PC-9 (cell line): ENCODE data around the gene TMEM53.

ENCODE experiments used
- CTCF ChIP-seq: fragments of 200-600 bp; sonication (generic); conservative IDR thresholded peaks from 2 replicates; pipeline ENCODE4 v1.6.1; 2017; ENCODE audit warnings: mixed run types, antibody characterized with exemption, mild to moderate bottlenecking, moderate library complexity
- EZH2 ChIP-seq: fragments of 200-600 bp; sonication (generic); IDR thresholded peaks from 2 replicates; pipeline ENCODE4 v1.8.0; 2017; ENCODE audit warnings: antibody characterized with exemption, low read depth

GRCh38 chr1:44628962-44629756 is 45.1 kb downstream of the TMEM53 start:
- TF ChIP-seq CTCF (no peak), EZH2 (no peak)
